Cardiac muscle cell (in vitro differentiated cells and primary cell): Measurements from ENCODE around the gene CFAP68. TPM values are rescaled to one million over a fixed set of nuclear protein-coding genes. Genes with fewer than 3 reads are reported as not detected.

Source experiments
- DNase-seq, 2 donors: peaks; one replicate each; pipeline versions ENCODE4 v3.0.0 to v3.0.0-alpha.2; 2010 to 2017; ENCODE audit warnings: low read depth in 1 of 2, low spot score in 1 of 2
- H3K27ac ChIP-seq: fragments of 200-600 bp; sonication (generic); 2 replicates; pipeline ENCODE4 v1.5.1; 2016
- H3K27me3 ChIP-seq: fragments of 200-600 bp; sonication (generic); 2 replicates; pipeline ENCODE4 v1.6.0; 2016; ENCODE audit warnings: control low read depth
- H3K36me3 ChIP-seq: fragments of 200-600 bp; sonication (generic); 2 replicates; pipeline ENCODE4 v1.5.1; 2016; ENCODE audit warnings: control low read depth
- H3K4me1 ChIP-seq: fragments of 200-600 bp; sonication (generic); 2 replicates; pipeline ENCODE4 v1.8.1; 2017; ENCODE audit warnings: low read depth, mild to moderate bottlenecking, mixed run types
- H3K4me3 ChIP-seq: fragments of 200-600 bp; sonication (generic); 2 replicates; pipeline ENCODE4 v1.5.1; 2016; ENCODE audit warnings: mild to moderate bottlenecking
- H3K9me3 ChIP-seq: fragments of 200-600 bp; sonication (generic); 2 replicates; pipeline ENCODE4 v1.5.1; 2017; ENCODE audit warnings: low read depth, mild to moderate bottlenecking, control low read depth
- polyA plus RNA-seq: library from polyadenylated mRNA; unstranded; fragments of >200 nt; fragmentation: Nextera tagmentation; extraction: Ambion mirVana; gene quantifications from 2 replicates; pipeline ENCODE4 v1.2.1, GENCODE V29; 2016
- total RNA-seq: library from RNA; depleted of rRNA; stranded (reverse); fragments of >200 nt; gene quantifications from 2 replicates; pipeline ENCODE4 v1.2.3, GENCODE V29; 2016
- TF ChIP-seq, protein P1 (sequence below): IDR thresholded peaks from 2 replicates; pipeline ENCODE4 v1.5.1; 2012; ENCODE audit warnings: low read depth, mild to moderate bottlenecking, low read length

CFAP68 gene
- total and polyA plus RNA-seq, 2 experiments from 2014 or later, result 24.5 to 49.6 TPM

DNA sequence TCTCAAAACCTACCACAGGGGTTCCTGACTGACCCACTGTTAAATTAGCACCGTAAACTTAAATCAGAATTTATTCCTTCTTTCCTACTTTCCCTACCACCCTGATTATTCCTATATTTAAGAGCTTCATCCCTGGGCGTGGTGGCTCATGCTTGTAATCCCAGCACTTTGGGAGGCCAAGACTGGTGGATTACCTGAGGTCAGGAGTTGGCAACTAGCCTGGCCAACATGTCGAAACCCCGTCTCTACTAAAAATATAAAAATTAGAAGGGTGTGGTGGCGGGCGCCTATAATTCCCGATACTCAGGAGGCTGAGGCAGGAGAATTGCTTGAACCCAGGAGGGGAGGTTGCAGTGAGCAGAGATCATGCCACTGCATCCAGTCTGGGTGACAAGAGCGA is 28.3 kb upstream of the CFAP68 start:
- Histone ChIP-seq H3K9me3 (no peaks in the 10 kb centered on the region), H3K27me3 (no peaks in the 10 kb centered on the region), H3K4me3 (no peak overlapping the region), H3K36me3 (peaks cover 16% of the 10 kb centered on the region), H3K4me1 (peaks cover 10% of the 10 kb centered on the region), H3K27ac (no peak overlapping the region)
- DNase-seq, result no peak
- TF ChIP-seq, protein P1, sequence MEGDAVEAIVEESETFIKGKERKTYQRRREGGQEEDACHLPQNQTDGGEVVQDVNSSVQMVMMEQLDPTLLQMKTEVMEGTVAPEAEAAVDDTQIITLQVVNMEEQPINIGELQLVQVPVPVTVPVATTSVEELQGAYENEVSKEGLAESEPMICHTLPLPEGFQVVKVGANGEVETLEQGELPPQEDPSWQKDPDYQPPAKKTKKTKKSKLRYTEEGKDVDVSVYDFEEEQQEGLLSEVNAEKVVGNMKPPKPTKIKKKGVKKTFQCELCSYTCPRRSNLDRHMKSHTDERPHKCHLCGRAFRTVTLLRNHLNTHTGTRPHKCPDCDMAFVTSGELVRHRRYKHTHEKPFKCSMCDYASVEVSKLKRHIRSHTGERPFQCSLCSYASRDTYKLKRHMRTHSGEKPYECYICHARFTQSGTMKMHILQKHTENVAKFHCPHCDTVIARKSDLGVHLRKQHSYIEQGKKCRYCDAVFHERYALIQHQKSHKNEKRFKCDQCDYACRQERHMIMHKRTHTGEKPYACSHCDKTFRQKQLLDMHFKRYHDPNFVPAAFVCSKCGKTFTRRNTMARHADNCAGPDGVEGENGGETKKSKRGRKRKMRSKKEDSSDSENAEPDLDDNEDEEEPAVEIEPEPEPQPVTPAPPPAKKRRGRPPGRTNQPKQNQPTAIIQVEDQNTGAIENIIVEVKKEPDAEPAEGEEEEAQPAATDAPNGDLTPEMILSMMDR, result no peak

GRCh38 chr11:111851636-111852035 is 27.7 kb upstream of the CFAP68 start:
- Histone ChIP-seq H3K4me1 (peaks cover 5% of the 10 kb centered on the region), H3K36me3 (peaks cover 16% of the 10 kb centered on the region), H3K27ac (no peak overlapping the region), H3K4me3 (no peak overlapping the region), H3K9me3 (no peaks in the 10 kb centered on the region), H3K27me3 (no peaks in the 10 kb centered on the region)
- peak in 1 of 2 donors; percentile 50 for DNase-seq
- TF ChIP-seq, protein P1, result peak; percentile 60

- no peaks in the 10 kb centered on the region for H3K27me3 ChIP-seq
- TF ChIP-seq, protein P1, result no peak
- no peak overlapping the region for H3K4me3 ChIP-seq
- no peaks in the 10 kb centered on the region for H3K9me3 ChIP-seq
- peaks cover under 1% of the 10 kb centered on the region for H3K4me1 ChIP-seq
- no peak overlapping the region for H3K27ac ChIP-seq
- no peak for DNase-seq
- peaks cover 16% of the 10 kb centered on the region for H3K36me3 ChIP-seq
These were observed 27.2 kb upstream of the CFAP68 start for GRCh38 chr11:111852103-111852502.

DNA sequence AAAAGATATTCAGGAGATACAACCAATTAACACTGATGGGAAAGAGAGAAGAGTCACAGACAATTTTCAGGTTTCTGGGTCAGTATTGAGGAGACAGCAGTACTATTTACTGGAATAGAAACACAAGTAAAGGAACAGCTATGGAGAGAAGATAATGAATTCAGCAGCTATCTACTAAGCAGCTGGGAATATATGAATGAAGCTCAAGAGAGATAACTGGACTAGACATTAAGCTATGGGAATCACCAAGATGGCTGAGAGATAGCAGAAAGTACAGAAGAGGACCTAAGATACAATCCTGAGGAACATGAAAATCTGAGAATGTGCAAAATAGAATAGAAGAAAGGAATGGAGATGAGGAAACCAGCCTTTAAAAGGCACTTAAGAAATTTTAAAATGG is 23.8 kb upstream of the CFAP68 start:
- Histone ChIP-seq H3K4me3 (no peak overlapping the region), H3K27me3 (no peaks in the 10 kb centered on the region), H3K9me3 (no peaks in the 10 kb centered on the region), H3K36me3 (peaks cover 23% of the 10 kb centered on the region), H3K27ac (no peak overlapping the region), H3K4me1 (no peaks in the 10 kb centered on the region)
- DNase-seq, result no peak
- TF ChIP-seq, protein P1, result no peak

GRCh38 chr11:111860257-111860656 is 19.1 kb upstream of the CFAP68 start:
- Histone ChIP-seq H3K27ac (no peak overlapping the region), H3K27me3 (no peaks in the 10 kb centered on the region), H3K36me3 (peaks cover 30% of the 10 kb centered on the region)

More at GRCh38 chr11:111860257-111860656, 19.1 kb upstream of the CFAP68 start:
- H3K4me1 ChIP-seq, result no peaks in the 10 kb centered on the region
- no peak overlapping the region for H3K4me3 ChIP-seq
- no peak for DNase-seq
- TF ChIP-seq, protein P1, result no peak
- H3K9me3 ChIP-seq, result no peaks in the 10 kb centered on the region
